NCI-H345 treated with DMSO at 0.1 percent for 48 hours (cell line): ENCODE data around the gene NCKAP5L.

Experiments
- DNase-seq: peaks from one replicate; lab custom pipeline; 2025; ENCODE audit not compliant: unreplicated experiment; lab: John Stamatoyannopoulos, UW

The NCKAP5L gene

DNA sequence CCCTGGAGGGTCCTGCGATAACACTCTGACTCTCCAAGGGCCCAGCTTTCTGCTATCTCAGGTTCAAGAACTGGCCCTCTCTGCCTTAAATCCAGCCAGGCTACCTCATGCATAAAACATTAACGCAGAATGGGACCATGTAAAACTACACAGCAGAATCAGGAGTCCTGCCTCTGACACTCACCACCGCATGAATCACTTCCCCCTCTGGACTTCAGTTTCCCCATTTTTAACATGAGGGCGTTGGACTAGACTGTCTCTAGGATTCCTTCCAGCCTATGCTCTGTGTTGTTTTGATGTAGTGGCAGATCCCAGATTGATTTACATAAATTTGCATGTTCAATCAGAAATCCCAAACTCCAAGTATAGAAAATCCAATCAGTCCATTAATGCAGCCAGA, 3.3 kb downstream of the NCKAP5L start:
- no peak for DNase-seq

DNA sequence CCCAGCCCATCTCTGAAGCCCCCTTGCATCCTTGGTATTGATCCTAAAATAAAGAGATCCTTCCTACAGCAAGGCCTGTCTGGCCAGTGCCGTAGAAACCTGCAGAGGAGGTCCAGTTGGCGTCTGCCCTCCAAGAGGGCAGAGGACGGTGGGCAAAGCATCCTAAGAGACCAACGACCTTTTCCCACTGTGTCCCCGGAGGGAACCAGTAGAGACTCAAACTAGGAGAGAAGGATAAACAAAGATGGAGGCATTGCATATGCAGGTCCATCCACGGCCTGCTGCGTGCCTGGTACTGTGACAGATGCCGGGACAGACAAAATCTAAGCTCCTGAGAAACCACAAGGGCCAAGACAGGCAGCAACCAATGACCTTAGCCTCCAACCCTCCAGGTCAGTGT, 3.8 kb downstream of the NCKAP5L start:
- DNase-seq = no peak

DNA sequence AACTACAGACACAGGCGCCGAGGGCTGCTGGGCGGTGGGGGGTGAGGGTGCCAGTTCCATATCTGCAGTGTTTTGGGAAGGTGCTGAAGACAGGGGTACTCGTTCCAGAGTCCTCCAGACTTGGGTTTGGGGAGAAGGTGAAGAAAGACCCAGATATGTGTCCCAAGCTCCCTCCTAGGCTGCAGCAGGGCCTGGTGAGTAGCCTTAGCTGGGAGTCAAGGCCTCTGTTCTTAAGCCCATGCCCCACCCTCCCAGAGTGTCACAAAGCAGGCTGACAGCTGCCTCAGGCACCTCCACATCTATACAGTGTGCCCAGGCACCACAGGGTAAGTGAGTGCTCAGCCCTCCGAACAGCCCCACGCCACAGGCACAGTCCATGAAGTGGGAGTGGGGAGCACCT, 4.3 kb downstream of the NCKAP5L start:
- no peak for DNase-seq

DNA sequence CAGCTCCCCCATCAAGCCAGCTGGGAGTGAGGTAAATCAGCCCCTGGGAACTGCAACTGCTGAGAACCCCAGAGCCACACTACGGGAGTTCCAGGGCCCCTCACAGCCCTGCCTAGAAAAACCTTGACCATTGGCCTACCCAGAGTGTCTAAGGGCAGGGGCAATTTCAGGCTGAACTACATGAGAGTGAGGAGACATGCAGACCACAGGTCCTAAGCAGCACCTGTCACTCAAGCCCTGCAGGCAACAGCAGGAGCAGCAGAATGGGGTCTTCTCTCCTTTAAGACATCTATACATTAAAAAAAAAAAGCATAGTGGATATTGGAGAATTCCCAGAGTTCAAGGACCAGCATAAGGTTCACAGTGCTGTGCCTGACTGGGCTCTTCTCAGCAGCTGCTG, 4.9 kb downstream of the NCKAP5L start:
- DNase-seq = no peak

DNA sequence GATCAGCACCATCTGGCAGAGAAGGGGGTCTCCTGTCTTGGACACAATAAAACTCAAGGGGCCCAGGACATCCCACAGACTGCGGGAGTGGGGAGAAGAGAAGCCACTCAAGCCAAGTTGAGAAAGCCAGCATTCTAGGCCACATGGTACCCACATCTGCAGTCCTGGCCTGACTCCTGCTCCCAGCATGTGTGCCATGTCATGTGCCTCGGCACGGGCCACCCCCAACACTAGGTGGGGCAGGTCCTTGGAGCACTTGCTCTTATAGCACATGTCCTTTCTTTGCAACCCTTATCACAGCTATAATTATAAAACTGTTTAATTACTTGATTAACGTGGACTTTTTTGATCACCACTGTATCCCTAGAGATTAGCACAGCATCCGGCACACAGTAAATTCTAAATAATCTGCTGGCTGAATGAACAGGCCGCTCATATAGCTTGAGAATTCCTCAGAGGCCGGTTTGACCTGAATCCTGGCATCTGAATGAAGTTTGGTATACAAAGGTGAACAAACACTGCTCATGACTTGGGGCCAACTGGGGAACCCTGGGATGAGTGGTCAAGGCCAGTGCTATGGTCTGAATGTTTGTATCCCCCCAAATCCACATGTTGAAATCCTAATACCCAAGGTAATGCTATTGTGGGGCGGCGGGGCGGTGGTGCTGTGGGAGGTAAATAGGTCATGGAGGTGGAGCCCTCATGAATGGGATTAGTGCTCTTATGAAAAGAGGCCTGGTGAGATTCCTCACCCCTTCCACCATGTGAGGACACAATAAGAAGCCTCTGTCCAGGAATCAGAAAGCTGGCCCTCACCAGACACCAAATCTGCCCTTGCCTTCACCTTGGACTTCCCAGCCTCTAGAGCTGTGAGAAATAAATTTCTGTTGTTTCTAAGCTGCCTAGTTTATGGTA, 6.6 kb downstream of the NCKAP5L start:
- no peak for DNase-seq

DNA sequence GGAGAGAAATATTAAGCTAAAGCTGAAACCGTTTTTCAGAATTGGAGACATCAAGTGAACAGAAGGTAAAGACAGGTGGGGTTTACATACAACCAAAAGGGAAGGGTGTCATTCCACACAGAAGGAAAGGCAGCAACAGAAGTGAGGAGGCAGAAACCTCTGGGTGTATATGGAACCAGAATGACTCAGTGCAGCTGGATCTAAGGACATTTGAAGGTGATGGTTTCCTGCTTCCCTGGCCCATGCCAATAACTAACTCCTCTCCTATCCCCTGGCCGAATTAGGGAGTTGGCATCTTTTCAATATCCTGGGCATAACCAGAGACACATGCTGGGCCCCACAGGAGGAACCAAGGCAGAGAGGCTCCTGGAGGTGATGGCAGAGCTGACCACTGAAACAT, 8.4 kb downstream of the NCKAP5L start:
- DNase-seq = no peak

DNA sequence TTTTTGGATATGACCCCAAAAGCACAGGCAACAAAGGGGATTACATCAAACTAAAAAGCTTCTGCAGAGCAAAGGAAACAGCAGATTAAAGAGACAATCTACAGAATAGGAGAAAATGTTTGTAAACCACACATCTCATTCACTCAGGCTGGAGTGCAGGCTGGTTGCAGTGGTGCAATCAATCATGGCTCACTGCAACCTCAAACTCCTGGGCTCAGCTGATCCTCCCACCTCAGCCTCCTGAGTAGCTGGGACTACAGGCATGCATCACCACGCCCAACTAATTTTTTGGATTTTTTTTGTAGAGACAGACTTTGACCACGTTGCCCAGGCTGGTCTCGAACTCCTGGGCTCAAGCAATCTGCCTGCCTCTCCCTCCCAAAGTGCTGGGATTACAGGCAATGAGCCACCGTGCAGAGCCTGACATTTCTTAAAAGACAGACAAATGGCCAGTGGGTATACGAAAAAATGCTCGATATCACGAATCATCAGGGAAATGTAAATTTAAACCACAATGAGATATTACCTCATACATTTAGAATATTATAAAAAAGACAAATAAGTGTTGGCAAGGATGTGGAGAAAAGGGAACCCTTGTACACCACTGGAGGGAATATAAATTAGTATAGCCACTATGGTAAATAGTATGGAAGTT, 9.8 kb downstream of the NCKAP5L start:
- no peak for DNase-seq

DNA sequence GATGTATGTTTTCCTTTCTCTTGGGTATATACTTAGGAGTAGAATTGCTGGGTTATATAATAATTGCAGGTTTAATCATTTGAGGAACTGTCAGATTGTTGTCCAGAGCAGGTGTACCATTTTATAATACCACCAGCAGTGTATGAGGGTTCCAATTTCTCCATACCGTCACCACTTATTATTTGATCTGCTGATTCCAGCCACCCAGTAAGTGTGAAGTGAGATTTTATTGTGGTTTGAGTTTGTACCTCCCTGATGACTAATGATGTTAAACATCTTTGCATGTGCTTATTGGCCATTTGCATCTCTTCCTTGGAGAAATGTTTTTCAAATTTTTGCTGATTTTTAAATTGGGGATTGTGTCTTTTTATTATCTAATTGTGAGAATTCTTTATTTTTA, 15.1 kb downstream of the NCKAP5L start:
- no peak for DNase-seq

DNA sequence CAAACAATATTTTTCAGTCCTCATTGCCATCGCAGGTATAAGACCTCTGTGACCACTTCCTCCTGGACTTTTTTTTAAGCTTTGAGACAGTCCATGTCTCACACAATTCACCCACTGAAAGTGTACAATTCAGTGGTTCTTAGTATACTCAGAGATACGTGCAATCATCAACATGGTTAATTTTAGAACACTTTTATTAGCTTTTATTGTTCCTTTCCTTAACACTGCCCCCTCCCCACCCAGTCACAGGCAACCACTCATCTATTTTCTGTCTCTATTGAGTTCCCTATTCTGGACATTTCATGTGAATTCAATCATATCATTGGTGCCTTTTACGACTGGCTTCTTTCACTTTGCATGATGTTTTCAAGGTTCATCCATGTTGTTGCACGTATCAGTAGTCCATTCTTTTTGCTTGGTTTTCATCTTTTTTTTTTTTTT, 16.2 kb downstream of the NCKAP5L start:
- no peak for DNase-seq

DNA sequence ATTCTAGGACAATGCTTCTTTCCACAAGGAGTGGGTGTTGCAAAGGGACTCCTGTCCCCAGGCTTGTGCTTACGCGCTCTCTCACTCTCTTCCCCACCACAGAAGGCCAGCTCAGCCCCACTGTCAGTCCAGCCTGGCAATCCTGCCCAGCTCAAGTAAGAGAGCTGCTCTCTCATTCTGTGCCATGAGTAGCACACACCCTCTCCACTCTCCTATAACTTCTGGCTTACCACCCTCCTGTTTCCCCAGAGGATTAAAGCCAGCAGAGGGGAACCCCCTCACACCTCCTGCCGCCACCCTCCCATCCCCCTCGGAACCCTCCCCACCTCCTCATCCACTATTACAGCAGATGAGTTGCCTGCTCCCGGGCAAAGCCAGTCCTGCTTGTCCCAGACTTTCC, 17.1 kb downstream of the NCKAP5L start:
- DNase-seq = no peak

DNA sequence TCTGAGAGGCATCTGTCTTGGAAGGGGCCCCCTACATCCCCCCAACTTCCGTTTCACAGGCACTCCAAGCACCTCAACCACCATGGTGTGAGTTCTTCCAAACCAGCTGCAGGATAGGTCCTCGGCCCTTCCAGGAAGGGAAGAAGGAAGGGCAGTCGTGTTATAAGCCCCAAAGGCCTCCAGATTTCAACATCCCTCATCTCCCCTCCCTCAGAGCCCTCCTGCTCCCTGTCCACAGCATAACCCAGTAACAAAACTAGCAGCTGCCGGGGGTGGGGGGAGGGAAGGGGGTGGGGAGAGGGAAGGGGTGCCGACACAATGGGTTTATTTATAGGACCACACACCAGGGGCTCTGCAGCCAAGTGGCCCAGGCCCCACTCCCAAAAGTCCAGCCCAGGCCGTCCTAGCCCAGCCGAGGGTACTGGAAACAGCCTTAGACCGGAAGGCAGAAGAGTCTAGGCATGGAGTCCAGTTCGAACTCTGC, 18.3 kb downstream of the NCKAP5L start:
- no peak for DNase-seq

DNA sequence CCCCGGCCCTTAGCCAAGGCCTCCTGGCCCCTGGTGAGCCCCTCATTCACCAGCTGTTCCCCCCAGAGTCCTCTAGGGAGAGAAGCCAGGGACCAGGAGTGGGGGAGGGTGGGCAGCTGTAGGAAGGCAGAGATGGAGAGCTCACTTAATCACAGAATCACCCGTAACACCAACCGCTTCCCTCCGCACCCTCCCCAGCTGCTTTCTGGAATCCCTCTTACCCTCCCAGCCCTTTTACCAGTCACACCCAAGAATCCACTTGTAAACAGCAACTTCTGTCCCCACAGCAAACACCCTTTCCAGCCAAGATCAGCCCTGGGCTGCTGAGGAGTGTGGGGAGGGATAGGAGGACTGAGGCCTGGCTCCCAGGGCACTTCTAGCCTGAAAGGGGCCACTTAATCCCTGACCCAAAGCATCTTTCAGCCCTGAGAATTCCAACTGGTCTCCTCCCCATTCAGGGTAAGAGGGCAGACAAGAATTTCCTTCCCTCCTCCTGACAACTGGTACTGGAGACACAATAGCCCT, 18.8 kb downstream of the NCKAP5L start:
- no peak for DNase-seq

DNA sequence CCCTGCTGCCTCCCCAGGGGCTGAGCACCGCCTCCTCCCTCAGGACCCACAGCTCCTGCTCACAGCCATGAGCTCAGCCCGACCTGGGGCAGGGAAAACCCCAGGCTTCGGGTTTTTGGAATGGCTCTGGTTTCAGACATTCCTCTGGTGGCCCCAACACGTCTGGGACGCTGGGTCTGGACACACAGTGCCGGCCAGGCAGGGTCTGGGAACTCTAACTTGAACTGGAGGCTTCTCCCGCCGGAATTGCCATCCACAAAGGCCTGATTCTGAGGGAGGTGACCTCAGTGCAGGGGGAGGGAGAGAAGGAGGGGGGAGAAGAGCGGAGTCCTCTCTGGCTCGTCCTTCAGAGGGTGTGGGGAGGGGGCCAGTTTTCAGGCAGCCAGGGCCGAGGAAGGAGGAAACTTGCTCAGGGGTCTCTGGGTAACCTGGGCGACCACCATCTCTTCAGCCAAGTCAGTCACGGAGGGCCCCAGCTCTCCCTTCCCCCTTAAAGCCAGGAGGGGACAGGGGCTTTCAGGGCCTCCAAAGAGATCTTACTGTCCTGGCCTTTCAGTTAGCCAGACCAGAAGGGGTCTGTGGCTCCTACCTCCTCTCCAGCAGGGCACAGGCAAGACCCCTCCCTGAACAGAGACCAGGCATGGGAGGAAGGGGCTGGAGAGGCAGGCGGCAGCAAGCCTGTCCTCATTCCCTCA, 19.4 kb downstream of the NCKAP5L start:
- DNase-seq = no peak

DNA sequence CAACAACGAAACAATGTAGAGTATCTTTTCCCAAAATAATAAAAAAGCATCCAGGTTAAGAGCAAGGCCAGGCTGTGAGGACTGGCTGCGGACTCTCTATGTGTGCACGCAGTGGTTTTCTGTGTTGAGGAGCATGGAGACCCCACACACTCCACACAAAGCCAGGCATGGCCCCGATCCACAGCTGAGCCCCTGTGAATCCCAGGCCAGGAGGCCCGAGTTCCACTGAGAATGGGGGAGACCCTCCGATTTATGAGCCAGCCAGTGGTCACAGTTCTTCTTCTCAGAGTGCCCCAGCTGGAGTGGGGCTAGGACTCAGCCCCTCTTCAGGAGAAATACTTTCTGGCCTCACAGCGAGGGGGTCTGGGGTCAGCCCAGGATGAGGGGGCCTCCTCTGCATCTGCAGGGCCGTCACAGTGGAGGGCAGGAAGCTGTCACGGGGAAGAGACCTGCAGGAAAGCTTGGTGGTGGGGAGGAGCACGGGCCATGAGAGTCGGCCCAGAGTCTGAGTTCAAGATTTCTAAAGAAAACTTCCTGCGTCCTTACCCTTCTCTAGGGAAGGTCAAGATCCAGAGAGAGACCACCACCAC, 20.1 kb downstream of the NCKAP5L start:
- no peak for DNase-seq

DNA sequence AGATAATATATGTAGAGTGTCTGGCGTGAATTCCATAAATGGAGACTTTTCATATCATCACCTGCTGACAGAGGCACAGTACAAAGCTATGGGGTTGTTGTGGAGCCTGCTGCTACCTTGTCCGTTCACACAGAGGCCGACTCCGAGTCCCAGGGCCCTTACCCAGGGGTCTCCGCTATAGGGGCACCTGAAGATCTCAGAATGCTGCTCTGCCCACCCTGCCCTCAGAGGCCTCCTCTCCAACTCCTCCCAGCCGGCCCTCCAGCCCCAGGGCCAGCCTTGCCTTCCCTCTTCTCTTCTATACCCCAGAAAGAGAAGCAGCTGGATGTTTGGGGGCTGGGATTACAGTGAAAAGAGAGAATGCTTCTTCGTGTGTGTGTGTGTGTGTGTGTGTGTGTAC, 21.3 kb downstream of the NCKAP5L start:
- no peak for DNase-seq

DNA sequence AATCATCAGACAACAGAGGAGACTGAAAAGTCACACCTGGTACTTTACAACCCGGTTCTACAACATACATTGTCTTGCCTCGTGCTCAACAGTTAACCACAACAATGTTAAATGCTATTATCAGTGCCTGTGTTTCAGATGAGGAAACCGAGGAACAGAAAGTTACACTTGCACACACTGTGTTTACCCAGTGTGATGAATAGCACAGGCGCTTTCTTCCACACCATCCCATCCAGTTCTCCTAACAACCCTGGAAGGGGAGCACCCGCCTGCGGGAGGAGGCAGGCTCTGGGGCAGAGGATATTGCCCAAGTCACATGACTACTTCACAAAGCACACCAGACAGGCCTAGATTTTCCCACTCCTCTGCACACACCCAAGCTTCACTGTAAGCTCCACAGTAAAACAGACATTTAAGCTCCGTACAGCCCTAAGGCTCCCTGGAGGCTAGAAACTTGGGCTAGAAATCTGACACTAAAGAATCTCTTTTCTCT, 21.8 kb downstream of the NCKAP5L start:
- no peak for DNase-seq

DNA sequence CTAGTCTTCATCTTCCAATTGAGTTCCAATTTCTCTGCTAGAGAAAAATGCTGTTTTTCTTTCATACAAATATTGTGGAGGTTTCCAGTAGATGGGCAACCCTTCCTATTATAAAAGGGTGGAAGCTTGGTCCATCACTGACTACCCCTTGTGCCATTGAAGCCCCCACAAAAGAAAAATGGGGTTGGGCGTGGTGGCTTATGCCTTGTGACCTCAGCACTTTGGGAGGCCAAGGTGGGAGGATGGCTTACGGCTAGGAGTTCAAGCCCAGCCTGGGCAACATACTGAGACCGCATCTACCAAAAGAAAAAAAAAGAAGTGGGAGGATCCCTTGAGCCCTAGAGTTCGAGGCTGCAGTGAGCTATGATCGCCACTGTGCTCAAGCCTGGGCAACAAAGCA, 22.8 kb downstream of the NCKAP5L start:
- no peak for DNase-seq

DNA sequence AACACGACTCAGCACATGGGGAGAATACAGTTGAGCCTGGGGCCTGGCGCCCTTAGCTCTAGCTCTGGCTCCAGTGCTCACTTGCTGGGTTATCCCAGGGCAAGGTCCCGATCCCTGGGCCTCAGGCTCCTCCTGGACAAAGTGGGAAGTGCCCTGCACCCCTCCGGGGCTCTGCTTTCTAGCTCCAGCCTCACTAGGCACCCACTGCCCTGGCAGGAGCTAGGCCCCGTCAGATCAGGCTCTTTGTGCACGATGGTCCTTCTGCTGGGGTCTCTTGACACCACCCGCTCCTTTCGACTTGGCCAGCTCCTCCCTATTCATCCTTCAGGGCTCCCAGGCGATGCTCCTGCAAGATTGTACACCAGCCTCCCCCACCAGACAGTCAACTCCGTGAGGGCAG, 23.4 kb downstream of the NCKAP5L start:
- no peak for DNase-seq

DNA sequence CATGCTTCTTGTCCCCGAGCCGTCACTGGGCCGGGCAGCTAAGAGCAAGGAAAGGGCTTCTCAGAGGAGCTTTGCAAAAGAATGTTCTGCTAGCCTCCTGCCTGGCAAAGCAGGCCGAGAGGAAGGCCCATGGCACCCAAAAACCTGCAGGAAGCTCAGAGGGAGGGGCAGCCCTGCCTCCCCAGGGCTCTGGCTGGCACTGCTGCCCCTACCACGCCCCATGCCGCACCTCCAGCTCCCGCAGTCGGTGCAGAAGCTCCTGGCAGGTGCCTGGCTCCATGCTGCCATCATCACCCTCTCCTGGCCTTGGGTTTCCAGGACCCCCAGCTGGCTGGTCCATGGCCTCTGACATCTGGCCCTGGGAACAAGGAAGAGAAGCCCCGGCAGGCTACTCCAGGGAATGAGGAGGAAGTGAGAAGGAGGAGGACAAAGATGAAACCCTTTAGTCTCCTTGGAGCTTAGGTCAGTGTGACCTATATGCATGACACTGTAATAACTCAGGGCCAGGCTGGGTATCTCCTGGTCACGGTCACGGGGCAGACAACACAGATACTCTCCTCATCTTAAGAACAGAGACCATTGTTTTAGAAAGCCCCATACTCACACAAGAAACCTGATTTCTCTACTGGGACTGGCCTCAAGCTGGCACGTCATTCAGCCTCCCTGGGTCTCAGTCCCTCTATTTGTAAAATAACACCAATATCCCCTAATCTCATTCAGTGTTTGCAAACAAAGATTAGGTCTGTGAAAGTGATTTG, 24.3 kb downstream of the NCKAP5L start:
- DNase-seq = no peak
